ENCODE data around the gene CLEC17A.

Gene CLEC17A

DNA sequence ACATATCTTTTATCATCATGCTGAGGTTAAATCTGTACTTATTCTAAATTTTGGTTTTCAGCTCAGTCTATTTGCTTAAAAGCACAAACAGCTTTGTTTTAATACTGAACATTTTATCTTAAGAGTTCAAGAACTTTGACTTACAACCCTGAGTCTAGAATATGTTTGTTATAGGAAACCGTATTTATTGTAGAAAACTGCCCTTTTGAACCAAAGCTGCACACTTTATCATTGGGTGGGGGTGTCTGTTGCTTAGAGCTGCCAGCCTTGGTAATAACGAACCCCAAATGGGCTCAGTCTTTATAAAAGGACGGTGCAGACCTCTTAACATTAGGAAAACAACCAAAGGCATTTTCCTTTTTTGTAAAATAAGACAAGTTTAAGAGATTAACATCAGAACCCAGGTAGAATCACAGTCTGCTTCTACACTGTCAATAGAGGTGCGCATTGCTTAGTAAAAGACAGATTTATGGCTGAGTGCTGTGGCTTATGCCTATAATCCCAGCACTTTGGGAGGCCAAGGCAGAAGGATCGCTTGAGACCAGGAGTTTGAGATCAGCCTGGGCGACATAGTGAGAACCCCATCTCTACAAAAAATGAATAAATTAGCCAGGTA is 77.1 kb downstream of the CLEC17A start:
- DNase-seq: no peak

- no peak for DNase-seq
Measured at GRCh38 chr19:14661372-14661924, 78.6 kb downstream of the CLEC17A start.
